ENCODE data around the gene GLCE. TPM values are rescaled to one million over a fixed set of nuclear protein-coding genes. Genes with fewer than 3 reads are reported as not detected.

Gene GLCE
- total RNA-seq, 4 donors from 2014 or later: 10.7 to 24.5 (median 16.2) TPM

DNA sequence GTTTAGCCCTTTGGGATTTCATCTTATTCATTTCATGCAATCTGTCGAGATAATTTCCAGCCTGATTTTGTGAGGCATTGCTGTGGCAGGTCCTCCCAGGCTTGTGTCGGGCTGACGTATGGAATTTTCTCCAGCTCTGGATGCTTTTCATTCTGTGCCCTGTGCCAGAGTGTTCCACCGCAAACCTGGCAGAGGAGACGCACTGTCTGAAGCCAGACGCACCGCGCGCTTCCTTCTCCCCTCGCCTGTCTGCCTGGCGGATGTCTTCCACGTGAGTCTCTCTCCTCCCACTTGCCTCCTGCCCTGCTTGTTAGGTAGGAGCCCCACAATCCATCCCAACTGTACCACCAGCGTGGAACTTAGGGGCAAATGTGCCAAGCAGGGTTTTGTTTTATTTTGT lies 20.1 kb upstream of the GLCE start:
- TF ChIP-seq, protein P1, sequence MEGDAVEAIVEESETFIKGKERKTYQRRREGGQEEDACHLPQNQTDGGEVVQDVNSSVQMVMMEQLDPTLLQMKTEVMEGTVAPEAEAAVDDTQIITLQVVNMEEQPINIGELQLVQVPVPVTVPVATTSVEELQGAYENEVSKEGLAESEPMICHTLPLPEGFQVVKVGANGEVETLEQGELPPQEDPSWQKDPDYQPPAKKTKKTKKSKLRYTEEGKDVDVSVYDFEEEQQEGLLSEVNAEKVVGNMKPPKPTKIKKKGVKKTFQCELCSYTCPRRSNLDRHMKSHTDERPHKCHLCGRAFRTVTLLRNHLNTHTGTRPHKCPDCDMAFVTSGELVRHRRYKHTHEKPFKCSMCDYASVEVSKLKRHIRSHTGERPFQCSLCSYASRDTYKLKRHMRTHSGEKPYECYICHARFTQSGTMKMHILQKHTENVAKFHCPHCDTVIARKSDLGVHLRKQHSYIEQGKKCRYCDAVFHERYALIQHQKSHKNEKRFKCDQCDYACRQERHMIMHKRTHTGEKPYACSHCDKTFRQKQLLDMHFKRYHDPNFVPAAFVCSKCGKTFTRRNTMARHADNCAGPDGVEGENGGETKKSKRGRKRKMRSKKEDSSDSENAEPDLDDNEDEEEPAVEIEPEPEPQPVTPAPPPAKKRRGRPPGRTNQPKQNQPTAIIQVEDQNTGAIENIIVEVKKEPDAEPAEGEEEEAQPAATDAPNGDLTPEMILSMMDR (IDR thresholded peaks at IDR 0.05; ENCODE audit: low read depth): no peak

DNA sequence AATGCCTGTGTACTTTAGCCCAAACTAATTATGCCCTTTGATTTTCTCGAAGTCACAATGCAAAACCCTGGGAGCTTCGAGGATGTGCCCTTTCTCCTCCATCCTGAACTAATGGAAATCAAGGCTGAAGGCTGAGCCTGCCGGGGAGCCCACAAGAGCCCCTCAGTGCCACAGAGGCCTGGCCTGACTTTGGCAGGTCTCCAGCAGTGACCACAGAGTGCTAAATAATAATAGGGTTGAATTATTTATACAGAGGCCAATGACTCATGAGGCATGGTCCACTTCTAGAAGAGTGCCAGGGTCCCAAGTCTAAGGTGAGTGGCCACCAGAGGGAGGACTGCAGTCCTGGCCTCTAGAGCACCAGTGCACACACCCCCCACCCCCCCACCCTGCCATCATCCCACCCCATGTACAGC lies 19.1 kb upstream of the GLCE start:
- TF ChIP-seq, protein P1 (IDR thresholded peaks at IDR 0.05; ENCODE audit: low read depth): no peak

DNA sequence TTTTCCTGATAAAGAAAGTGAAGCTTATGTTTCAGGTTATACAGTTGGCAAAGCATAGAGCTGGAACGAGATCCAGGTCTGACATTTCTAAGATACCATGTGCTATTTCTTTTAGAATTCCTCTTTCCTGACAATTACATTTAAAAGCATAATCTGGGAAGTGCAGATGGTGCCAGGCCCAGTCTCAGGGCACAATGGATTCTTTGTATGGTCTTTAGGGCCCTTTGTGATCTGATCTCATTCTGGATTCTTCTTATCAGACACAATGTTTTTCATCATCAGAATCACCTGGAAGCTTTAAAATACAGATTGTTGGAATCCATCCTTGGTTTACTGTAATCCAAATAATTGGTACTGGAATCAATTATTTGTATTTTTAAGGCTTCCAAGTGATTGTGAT lies 18.6 kb upstream of the GLCE start:
- TF ChIP-seq, protein P1 (IDR thresholded peaks at IDR 0.05; ENCODE audit: low read depth): no peak

DNA sequence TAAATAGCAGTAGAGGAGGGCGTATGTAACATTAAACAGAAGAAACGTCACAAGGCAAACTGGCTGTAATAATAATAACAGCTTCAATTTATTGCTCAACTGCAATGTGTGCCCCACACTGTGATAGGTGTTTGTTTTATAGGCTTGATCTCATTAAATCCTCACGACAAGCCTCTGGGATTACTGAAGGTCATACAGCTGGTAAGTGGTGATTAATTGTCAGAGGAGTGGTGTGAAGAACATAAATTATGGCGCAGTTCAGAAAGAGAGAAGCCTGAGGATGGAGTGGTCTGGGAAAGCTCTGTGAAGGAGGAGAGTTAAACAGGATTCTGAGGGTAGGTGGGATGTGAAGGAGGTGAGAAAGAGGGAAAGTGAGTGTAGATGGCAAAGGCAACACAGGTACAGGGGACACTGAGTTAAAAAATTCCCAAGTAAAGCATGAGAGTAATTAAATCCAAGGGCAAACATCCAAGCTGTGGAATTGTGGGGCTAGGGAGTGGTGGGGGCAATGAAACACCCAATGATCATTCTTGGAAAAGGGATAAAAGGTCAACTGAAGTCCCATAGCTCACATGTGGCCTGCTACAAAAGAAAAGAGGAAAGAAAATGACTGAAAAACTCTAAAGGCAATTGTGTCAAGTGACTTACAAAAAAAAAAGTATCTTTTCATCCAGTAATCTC lies 16.5 kb upstream of the GLCE start:
- TF ChIP-seq, protein P1 (IDR thresholded peaks at IDR 0.05; ENCODE audit: low read depth): no peak

DNA sequence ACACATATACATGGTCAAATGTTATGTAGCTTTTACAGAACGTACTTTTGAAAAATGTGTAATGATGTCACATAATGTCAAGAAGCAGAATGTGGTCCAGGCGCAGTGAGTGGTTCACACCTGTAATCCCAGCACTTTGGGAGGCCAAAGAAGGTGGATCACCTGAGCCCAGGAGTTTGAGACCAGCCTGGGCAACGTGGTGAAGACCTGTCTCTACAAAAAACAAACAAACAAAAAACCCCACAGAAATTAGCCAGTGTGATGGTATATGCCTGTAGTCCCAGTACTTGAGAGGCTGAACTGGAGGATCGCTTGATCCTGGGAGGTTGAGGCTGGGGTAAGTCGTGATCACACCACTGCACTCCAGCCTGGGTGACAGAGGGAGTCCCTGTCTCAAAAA lies 15.9 kb upstream of the GLCE start:
- TF ChIP-seq, protein P1 (IDR thresholded peaks at IDR 0.05; ENCODE audit: low read depth): no peak

DNA sequence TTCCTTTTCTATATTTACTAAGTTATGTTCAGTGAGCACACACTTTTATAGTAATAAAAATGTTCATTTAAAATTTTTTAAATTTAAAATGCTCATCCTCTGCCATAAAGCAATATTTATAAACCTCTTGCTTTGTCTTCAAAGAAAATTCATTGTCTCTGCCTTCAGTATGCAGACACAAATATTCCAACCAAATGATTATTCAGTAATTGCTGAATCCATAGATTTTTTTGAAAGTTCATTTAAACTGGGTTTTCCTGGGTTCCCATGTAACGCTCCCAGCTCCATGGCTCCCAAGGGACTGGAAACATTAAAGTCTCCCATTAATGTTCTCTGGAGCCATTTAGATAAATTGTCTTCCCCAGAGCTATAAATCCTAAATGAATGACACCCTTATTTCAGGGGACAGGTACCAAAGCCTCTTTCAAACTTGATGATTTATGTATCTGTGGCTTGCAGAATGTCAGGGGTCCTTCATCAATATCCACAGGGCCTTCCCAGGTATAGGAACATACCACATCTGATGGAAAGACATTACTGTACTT lies 15.2 kb upstream of the GLCE start:
- TF ChIP-seq, protein P1 (IDR thresholded peaks at IDR 0.05; ENCODE audit: low read depth): no peak

DNA sequence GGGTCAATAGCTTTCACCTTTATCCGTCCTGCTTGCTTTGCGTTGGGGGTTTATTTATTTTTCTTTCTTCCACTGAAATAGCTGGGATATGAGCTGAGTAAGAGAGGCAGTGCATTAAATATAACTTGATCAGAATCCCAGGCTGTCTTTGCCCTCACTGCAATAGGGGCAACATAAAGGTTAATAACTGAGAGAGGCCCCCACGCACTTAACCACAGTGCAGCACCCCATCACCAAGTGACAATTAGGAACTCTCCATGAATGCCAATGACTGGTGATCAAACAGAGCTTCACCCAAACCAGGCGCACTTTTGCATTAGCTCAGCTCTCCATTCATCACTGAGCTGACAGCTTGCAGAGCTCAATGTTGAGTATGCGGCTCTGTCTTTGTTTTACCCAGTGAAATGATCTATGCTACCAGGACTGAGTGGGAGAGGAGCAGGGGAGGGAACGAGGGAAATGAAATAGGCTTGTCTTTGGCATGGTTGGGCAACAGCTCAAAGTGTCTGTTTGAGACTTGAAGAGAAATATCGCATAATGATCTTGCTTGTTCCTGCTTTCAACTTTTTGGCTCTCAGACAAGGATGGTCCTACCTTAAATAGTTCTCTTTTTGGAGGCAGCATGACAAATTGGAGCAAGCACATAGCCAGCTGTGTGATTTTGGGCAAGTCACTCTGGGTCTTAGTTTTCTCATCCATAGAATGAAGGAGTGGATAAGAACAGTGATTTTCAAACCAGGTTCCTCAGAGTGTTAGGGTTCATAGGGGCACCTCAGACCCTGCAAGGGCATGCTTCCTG lies 14.5 kb upstream of the GLCE start:
- TF ChIP-seq, protein P1 (IDR thresholded peaks at IDR 0.05; ENCODE audit: low read depth): no peak
